Inflammatory macrophage (primary cell): ENCODE measurements around the gene KIF1C.

Source experiments
- DNase-seq, 2 donors: peaks; one replicate each; pipeline ENCODE4 v3.0.0-alpha.2; 2020 to 2022

Gene KIF1C

GRCh38 chr17:5002121-5002788 is 4.5 kb downstream of the KIF1C start:
- no peak for DNase-seq

DNA sequence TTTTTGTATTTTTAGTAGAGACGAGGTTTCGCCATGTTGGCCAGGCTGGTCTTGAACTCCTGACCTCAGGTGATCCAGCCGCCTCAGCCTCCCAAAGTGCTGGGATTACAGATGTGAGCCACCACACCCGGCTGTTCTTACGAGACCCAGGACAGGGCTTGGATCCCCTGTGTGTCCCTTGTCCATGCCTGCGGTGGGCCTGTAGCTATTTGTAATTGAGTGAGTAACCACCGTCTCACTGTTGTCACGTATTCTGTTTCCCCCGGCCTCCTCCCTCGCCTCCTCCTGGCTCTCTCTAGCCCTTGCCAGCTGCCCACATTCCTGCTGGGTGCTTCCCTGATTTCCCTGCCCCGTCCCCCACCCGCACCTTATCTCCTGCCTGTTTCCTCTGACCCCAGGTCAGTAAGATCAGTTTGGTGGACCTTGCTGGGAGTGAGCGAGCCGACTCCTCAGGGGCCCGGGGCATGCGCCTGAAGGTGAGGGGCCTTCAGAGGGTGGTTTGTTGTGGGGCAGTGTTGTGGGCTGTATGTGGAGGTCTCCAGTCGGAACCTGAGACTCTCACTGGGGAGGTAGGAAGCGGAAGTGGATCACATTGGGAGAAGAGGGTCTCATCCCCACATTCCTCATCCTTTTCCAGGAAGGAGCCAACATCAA is 5.6 kb downstream of the KIF1C start:
- DNase-seq = no peak

- peak in 1 of 2 donors; percentile 36 for DNase-seq
These were observed 14.2 kb downstream of the KIF1C start for GRCh38 chr17:5011928-5012327.

GRCh38 chr17:5014357-5014756 is 16.6 kb downstream of the KIF1C start:
- no peak for DNase-seq

DNA sequence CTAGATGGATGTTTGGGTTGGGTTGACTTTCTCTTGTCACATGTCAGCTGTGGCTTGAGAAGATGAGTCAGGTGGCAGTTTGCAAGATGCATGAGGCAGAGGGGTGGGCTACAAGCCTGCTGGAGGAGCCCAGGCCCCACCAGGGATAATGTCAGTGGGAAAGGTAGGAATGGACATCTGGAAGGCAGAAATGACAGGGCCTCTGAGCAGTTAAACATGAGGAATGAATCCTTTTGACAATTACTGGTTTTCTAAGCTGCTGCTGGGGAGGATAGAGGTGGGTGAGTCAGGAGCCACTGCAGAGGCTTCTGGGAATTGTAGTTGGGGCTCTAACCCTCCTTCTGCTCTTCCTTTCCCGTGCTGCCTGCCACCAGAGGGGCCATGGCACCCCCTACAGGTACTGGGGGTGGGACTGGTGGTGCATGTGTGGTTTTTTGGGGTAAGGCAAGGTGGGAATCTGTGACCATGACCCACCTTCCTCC is 21.8 kb downstream of the KIF1C start:
- peak in 1 of 2 donors; percentile 27 for DNase-seq

DNA sequence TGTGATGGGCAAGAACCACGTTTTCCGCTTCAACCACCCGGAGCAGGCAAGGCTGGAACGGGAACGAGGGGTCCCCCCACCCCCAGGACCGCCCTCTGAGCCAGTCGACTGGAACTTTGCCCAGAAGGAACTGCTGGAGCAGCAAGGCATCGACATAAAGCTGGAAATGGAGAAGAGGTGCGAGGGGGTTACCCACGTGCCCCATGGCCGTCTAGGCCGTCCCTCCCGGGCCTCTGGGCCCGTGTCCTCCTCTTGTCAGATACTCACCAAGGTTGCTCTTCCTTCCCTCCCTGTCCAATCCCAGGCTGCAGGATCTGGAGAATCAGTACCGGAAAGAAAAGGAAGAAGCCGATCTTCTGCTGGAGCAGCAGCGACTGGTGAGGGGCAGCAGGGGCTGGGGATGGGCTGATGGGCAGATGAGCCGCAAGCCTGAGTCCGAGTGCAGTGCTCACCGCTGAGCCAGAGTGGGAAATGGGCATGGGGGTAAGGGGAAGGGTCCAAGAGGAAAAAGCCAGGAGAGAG is 22.8 kb downstream of the KIF1C start:
- DNase-seq = no peak

- no peak for DNase-seq
These were observed 24.5 kb downstream of the KIF1C start for GRCh38 chr17:5022171-5022711.

DNA sequence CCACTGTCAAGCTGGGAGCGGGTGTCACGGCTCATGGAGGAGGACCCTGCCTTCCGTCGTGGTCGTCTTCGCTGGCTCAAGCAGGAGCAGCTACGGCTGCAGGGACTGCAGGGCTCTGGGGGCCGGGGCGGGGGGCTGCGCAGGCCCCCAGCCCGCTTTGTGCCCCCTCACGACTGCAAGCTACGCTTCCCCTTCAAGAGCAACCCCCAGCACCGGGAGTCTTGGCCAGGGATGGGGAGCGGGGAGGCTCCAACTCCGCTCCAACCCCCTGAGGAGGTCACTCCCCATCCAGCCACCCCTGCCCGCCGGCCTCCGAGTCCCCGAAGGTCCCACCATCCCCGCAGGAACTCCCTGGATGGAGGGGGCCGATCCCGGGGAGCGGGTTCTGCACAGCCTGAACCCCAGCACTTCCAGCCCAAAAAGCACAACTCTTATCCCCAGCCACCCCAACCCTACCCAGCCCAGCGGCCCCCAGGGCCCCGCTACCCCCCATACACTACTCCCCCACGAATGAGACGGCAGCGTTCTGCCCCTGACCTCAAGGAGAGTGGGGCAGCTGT is 25.9 kb downstream of the KIF1C start:
- DNase-seq = no peak

GRCh38 chr17:5024604-5025003 is 26.9 kb downstream of the KIF1C start:
- no peak for DNase-seq

- DNase-seq = no peak
These were observed 29.5 kb downstream of the KIF1C start for GRCh38 chr17:5027299-5027698.

DNA sequence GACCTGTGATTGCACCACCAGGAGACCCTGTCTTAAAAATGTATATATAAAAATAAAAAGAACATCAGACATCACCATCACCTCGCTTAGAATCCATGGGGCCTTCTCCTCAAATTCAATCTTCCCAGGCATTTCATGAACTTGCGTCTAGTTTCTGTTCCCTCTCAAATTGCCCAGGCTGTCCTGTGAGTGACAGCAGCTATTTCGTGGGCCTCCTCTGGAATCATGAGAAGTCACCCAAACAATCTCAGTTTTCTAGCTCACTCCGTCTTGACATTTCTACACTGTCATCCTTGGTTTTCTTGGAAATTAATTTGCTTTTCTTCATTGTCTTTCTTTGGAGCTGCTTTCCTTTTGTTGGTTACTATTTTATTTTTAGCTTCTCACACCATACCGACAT is 30.2 kb downstream of the KIF1C start:
- DNase-seq = peak in 1 of 2 donors; percentile 40

DNA sequence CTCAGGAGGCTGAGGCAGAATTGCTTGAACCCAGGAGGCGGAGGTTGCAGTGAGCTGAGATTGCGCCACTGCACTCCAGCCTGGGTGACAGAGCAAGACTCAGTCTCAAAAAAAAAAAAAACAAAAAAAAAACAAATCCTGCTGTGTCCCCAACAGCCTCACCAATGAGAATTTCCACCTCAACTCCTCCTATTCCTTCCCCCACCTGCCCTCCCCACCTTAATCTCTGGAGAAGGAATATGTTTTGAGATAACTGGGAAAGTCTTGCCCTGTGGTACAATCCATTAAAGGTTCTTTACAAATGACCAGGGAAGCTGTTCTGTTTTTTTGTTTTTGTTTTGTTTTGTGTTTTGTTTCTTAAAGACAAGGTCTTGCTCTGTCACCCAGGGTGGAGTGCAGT is 32.4 kb downstream of the KIF1C start:
- peak in 1 of 2 donors; percentile 2 for DNase-seq

DNA sequence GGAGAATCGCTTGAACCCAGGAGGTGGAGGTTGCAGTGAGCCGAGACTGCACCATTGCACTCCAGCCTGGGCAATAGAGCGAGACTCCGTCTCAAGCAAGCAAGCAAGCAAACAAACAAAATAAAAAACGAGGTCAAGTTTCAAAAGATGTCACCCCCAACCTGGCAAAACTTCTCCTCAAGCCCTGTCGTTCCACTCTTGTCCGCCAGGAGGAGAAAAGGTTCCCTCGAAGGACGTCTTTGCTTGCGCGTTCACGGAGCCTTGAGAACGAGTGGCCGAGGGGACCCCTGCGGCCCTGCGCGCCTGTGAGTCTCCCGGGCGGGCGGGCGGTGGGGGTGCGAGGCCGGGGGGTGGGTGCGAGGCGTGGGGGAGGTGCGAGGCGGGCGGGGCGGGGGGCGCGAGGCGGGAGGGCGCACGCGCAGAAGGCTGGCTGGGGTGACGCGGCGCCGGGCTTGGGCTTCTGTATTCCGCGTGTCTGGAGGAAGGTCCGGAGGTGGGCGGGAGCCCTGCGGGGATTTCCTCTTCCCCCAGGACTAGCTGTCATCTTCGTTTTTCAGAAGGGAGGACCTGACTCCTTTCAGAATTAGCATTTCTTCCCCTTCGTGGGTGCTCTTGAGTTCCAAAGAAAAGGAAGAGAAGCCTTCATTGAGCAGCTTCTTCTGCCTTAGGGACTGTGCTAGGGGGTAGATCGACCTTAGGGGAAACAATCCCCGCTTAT is 33.8 kb downstream of the KIF1C start:
- peak; percentile 96 to 98 for DNase-seq

DNA sequence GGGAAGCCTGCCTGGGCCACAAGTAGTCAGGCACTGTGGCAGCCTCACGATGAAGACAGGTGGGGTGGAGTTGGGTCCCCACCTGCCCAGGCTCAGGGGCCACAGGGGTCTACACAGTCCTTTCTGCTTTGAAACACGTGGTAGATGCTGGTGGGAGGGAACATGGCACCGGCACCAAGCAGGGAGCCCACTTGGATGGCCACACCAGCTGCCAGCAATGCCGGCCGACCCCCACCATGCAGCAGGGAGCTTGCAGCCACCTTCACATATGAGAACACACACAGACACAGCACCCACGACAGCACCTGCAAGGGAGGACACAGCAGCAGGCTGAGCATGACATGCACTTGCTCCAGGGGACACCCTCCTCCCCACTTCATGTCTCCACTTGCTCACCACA is 35.1 kb downstream of the KIF1C start:
- DNase-seq = no peak

DNA sequence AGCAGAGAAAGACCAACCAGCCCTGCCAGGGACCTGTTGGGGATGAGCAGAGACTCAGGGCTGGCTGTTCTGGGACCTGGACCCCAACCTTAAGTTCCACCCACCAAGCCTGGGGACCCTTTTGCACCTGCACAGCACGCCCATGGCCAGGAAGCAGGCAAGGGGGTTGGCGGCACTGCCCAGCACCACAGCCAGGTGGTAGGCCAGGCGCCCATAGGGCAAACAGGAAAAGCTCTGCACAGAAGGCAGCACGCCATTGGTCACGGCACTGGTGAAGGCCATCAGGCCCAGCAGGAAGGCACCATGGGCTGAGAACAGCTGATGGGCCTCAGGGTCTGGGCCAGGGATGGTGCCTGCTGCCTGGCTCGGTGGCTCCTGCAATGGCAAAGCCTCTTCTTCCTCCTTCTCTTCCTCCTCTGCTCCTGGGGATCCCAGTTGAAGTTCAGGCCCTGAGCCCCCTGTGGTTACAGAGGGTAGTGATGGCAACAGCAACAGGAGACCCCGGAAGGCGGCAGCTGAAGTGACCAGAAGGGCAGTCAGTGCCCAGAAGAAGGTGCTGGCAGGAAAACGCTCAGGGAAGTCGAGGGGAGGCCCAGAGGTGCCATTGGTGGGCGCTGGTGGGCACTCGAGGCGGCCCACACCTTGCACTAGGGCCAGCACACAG is 35.7 kb downstream of the KIF1C start:
- DNase-seq = no peak

- DNase-seq = no peak
These were observed 36.3 kb downstream of the KIF1C start for GRCh38 chr17:5034063-5034462.

GRCh38 chr17:5034651-5035050 is 36.9 kb downstream of the KIF1C start:
- no peak for DNase-seq

GRCh38 chr17:5035315-5035714 is 37.6 kb downstream of the KIF1C start, which contains the start of gene SLC52A1:
Gene SLC52A1, minus strand, starts transcription at chr17:5035426. Its CDS starts 820 bp downstream, at chr17:5034606.
- no peak for DNase-seq

GRCh38 chr17:5042157-5043022 is 44.6 kb downstream of the KIF1C start:
- no peak for DNase-seq

- DNase-seq = no peak
These were observed 45.8 kb downstream of the KIF1C start for GRCh38 chr17:5043524-5043923.

GRCh38 chr17:5044630-5045029 is 46.9 kb downstream of the KIF1C start:
- DNase-seq = no peak
